Measurements from ENCODE around the gene MTCP1.

The MTCP1 gene, protein sequence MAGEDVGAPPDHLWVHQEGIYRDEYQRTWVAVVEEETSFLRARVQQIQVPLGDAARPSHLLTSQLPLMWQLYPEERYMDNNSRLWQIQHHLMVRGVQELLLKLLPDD

DNA sequence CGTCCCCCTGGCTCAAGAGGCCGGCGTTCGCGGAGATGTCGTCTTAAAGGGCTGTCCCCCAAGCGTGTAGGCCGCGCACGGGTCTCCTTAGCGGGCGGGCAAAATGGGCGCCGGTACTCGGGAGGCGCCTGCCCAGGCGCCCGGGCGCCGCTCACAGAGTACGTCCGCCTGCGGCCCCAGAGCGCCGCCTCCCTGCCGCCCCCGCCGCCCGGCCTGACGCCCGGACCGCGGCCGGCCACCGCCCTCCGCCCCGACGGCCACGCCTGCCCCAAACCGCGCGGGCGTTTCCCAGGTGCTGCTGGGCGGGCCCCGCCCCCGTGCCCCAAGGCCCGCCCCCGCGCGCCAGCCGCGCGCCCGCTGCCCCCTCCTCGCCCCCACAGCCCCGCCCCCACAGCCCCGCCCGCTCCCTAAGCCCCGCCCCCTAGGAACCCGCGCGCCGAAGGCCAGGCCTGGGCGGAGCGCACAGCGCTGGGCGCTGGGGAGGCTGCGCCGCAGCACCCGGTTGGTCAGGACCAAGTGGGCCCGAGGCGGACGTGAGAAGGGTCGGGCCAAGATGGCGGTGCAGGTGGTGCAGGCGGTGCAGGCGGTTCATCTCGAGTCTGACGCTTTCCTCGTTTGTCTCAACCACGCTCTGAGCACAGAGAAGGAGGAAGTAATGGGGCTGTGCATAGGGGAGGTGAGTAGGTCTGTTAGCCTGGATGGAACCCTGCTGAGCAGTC, at the start of gene MTCP1, which contains the start of the genes BRCC3 and CMC4:
Gene MTCP1 (minus strand): TSS at position 162 of the 719 bp plus-strand sequence. CDS start 5,126 bp downstream, outside the sequence.
Gene BRCC3 (plus strand): TSS at position 534 of the 719 bp plus-strand sequence. CDS start 20 bp downstream, at position 554.
Gene CMC4 (minus strand): TSS at position 162 of the 719 bp plus-strand sequence. CDS start 7,113 bp downstream, outside the sequence.
- peak; percentile 95 for ATAC-seq
- Mint-ChIP-seq H3K27ac (peak within 1 kb of the TSS; percentile 94), H3K4me1 (peaks cover 62% of the 10 kb centered on the region), H3K36me3 (ENCODE audit: low read depth) (peaks cover 34% of the 10 kb centered on the region), H3K4me3 (peak within 1 kb of the TSS; percentile 91), H3K27me3 (no peaks in the 10 kb centered on the region), H3K9me3 (no peaks in the 10 kb centered on the region)
- peak; percentile 77 for DNase-seq

DNA sequence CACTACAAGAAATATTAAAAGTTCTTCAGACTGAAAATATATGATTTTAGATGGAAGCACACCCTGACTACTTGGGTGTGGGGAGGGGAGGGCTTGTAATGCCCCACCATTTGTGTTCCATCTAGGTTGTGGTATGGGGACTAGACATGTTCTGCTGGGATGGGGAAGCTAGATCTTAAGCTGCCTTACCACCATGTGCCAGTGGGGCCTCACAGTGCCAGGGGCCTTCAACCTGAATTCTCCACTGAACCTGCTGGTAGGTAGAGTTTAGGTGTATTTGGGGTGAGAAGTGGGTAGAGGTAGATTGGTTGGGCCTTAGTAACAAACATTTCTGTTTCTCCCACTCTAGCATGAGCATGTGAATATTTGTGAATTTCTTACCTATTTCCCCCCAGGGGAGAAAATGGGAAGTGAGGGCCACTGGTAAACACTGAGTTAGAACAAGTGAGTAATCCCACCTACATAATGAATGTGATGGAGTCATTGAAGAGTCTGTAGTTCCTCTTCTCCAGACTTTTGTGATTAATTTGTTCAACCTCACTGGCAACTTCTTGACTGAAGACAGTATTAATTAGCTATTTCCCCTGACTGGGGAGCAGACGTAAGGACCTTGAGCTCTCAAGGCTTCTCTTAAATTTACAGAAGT, 44.4 kb upstream of the MTCP1 start:
- peaks cover 27% of the 10 kb centered on the region for H3K36me3 Mint-ChIP-seq (ENCODE audit: low read depth)
- ATAC-seq, result no peak

DNA sequence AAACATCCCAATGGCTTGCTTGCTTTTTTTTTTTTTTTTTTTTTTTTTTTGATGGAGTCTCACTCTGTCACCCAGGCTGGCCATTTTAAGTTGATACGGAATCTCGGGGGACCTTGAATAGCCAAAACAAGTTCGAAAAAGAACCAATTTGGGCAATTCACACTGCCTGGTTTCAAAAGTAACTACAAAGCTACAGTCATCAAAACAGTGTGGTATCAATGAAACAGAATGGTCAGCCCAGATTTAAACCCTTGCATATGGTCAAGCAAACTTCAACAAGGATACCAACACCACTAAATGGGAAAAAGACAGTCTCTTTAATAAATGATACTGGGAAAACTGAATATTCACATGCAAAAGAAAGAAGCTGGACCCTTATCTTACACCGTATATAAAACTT, 42.2 kb upstream of the MTCP1 start:
- H3K27ac Mint-ChIP-seq, result no peak overlapping the region
- H3K9me3 Mint-ChIP-seq, result no peaks in the 10 kb centered on the region
- H3K27me3 Mint-ChIP-seq, result no peaks in the 10 kb centered on the region
- H3K4me1 Mint-ChIP-seq, result peaks cover 11% of the 10 kb centered on the region
- H3K36me3 Mint-ChIP-seq (ENCODE audit: low read depth), result peaks cover 21% of the 10 kb centered on the region
- DNase-seq (no peak), ATAC-seq (no peak)
- H3K4me3 Mint-ChIP-seq, result no peak overlapping the region

More for the DNA sequence above, 44.4 kb upstream of the MTCP1 start:
- no peak for DNase-seq
- Mint-ChIP-seq H3K27ac (no peak overlapping the region), H3K27me3 (no peaks in the 10 kb centered on the region), H3K4me3 (no peak overlapping the region), H3K9me3 (no peaks in the 10 kb centered on the region), H3K4me1 (no peaks in the 10 kb centered on the region)

DNA sequence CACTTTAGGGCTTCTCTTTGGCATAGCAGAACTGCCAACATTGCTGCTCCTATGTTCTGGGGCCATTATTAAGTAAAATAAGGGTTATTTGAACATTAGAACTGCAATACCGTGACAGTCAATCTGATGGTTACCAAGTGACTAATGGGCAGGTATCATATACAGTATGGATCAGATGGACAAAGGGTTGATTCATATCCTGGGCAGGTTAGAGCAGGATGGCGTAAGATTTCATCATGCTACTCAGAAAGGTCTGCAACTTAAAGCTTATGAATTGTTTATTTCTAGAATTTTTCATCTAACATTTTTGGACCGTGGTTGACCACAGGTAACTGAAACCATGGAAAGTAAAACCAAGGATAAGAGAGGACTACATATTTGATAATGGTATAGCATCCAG, 41.2 kb upstream of the MTCP1 start:
- Mint-ChIP-seq H3K36me3 (ENCODE audit: low read depth) (peaks cover 26% of the 10 kb centered on the region), H3K27ac (no peak overlapping the region), H3K4me3 (no peak overlapping the region), H3K9me3 (no peaks in the 10 kb centered on the region), H3K4me1 (peaks cover 16% of the 10 kb centered on the region), H3K27me3 (no peaks in the 10 kb centered on the region)
- DNase-seq, result no peak
- no peak for ATAC-seq

DNA sequence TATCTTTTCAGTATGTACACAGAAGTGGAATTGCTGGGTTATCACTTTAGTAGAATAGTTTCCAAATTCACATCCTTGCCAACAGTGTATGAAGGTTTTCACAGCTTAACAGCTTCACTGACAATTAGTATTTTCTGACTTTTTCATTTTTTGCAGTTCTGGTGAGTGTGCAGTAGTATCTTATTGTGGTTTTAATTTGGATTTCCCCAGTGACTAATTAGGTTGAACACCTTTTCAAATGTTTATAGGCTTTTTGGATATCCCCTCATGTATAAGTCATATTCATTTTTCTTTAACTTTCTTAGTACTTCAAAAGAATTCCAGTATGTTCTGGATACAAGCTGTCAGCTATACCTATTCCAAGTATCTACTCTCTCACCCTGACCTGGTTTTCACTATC, 37.5 kb upstream of the MTCP1 start:
- no peak overlapping the region for H3K27ac Mint-ChIP-seq
- no peaks in the 10 kb centered on the region for H3K27me3 Mint-ChIP-seq
- peak; percentile 81 for ATAC-seq
- H3K4me3 Mint-ChIP-seq, result no peak overlapping the region
- no peaks in the 10 kb centered on the region for H3K9me3 Mint-ChIP-seq
- H3K36me3 Mint-ChIP-seq (ENCODE audit: low read depth), result peaks cover 31% of the 10 kb centered on the region
- no peak for DNase-seq
- H3K4me1 Mint-ChIP-seq, result peaks cover 16% of the 10 kb centered on the region

DNA sequence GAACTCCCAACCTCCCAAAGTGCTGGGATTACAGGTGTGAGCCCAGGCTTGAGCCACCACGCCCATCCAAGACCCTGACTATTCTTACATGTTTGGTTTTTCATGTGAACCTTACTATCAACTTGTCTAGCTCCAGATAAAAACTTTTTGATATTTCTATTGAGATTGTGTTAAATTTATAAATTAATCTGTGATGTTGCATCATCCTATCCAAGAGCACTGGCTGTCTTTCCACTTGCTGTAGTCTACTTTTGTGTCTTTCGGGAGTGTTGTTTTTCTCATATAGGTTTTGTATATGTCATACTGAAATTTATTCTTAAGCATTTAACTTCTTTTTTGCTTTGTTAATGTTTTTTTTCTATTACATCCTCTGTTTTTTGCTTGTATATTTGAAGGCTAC, 35.0 kb upstream of the MTCP1 start:
- DNase-seq, result no peak
- H3K4me3 Mint-ChIP-seq, result no peak overlapping the region
- H3K27ac Mint-ChIP-seq, result no peak overlapping the region
- H3K27me3 Mint-ChIP-seq, result no peaks in the 10 kb centered on the region
- no peaks in the 10 kb centered on the region for H3K9me3 Mint-ChIP-seq
- peaks cover 16% of the 10 kb centered on the region for H3K4me1 Mint-ChIP-seq
- peaks cover 25% of the 10 kb centered on the region for H3K36me3 Mint-ChIP-seq (ENCODE audit: low read depth)
- ATAC-seq, result no peak

DNA sequence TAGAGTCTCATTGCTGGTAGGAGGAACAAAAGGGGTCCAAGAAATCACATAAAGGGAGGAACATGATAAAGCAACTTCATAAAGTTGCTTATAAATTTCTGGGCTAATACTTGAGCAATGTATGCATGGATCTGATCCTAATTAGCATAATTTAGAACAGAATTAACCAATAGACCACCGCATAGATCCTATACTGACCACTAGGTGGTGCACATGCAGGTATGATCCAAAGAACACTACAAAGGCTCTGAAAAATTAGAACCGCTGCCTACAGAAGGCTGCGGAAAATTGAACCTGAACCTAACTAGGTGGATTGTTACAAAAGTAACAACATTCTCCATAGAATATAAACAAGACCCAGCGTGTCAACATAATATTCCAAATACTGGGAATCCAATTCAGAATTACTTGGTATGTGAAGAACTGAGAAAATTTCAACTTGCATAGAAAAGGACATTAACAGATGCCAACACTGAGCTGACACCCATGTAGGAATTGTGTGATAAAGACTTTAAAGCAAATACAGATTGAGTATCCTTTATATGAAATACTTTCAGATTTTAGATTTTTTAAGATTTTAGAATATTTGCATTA, 23.6 kb upstream of the MTCP1 start:
- DNase-seq (no peak), ATAC-seq (peak; percentile 49)
- Mint-ChIP-seq H3K27me3 (no peaks in the 10 kb centered on the region), H3K9me3 (no peaks in the 10 kb centered on the region), H3K4me3 (no peak overlapping the region), H3K27ac (no peak overlapping the region), H3K4me1 (peaks cover 9% of the 10 kb centered on the region), H3K36me3 (ENCODE audit: low read depth) (peaks cover 31% of the 10 kb centered on the region)

DNA sequence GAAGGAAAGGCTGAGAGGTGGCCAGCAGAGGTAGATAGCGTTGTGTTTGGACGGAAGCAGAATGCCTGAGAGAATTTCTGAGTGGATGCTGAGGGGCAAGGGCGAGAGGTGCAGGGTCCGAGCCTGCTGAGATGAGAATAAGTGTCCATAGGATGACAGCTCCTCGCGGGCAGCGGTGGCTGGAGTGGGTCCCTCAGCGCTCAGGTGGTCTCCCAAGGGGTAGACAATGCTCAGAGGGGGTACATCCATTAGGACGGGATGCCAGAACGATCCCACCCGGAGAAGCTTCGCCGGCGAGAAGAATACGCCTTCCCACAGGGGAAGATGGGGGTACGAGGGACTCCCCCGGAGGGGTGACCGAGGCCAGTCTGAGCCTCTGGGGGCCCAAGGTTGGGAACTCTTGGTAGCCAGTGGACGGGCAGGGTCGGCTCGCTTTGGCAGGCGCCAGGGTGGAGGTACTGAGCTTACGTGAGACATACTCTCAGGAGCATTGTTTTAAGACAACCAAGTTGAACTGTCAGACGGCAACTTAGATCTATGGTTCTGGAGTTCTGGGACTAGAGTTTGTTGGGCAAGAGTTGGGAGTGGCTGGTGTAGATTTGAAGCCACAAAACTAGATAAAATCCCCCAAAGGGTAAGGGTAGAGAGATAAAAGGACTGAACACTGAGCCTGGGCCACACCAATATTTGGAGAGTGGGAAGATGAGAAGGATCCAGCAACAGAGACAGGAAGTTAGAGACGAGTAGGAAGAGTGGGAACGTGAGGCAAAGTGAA, 16.2 kb upstream of the MTCP1 start:
- Mint-ChIP-seq H3K4me1 (peaks cover 3% of the 10 kb centered on the region), H3K9me3 (no peaks in the 10 kb centered on the region), H3K36me3 (ENCODE audit: low read depth) (peaks cover 14% of the 10 kb centered on the region), H3K27ac (no peak overlapping the region), H3K27me3 (no peaks in the 10 kb centered on the region), H3K4me3 (no peak overlapping the region)
- no peak for DNase-seq
- no peak for ATAC-seq

DNA sequence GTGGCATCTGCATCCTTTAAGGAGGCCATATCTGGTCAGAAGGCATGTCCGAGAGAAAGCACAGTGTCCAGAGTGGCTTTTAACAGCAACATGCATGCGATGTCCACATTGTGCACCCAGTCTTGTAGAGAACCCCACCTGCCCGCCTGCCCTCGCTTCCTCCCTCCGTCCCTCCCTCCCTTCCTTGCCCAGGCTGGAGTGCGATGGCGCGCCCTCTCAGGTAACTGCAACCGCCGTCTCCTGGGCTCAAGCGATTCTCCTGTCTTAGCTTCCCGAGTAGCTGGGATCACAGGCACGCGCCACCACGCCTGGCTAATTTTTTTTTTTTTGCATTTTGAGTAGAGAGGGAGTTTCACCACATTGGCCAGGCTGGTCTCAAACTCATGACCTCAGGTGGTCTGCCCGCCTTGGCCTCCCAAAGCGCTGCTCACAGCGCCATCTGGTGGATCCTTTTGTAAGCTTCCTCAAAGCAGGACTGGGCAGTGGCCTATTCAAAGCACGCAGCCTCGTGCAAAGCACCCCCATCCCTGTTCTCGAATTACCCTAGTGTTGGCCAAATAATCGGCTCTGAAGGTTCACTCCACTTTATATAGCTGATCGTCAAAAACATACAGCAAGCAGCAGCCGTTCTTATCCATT, 15.4 kb upstream of the MTCP1 start:
- no peaks in the 10 kb centered on the region for H3K9me3 Mint-ChIP-seq
- DNase-seq, result peak; percentile 42
- no peak for ATAC-seq
- H3K36me3 Mint-ChIP-seq (ENCODE audit: low read depth), result peaks cover 14% of the 10 kb centered on the region
- H3K27ac Mint-ChIP-seq, result no peak overlapping the region
- no peak overlapping the region for H3K4me3 Mint-ChIP-seq
- no peaks in the 10 kb centered on the region for H3K27me3 Mint-ChIP-seq
- H3K4me1 Mint-ChIP-seq, result peaks cover 3% of the 10 kb centered on the region

DNA sequence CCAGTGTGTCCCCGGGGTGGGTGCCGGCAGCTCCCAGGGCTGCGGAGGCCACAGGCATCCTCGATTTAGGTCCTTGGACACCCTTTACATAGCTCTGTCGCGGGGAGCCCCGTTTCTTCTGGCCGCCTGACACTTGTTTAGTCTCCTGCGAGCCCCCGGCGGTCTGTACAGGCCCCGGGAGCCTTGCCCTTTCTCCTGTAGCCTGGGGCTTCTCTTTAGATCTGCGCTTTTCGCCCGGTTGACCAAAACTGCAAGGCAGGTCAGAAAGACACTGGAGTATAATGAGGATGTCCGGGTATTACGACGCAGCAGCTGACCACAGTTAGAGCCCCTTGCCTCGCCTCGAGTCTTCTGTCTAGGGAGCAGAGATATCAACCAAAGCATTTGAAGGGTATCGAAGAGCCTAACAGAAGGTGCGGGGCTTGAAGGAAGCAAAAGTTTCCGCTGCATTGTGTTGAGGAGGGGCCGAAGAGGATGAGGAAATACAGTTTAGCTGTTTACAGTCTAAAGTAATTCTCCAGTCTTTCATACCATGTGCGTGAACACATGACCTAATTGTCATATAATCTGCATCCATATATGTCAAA, 851 bp upstream of the MTCP1 start:
- Mint-ChIP-seq H3K9me3 (no peaks in the 10 kb centered on the region), H3K4me1 (peaks cover 62% of the 10 kb centered on the region), H3K27me3 (no peaks in the 10 kb centered on the region), H3K27ac (peak overlapping the region; percentile 94), H3K4me3 (peak overlapping the region; percentile 91), H3K36me3 (ENCODE audit: low read depth) (peaks cover 34% of the 10 kb centered on the region)
- ATAC-seq (no peak), DNase-seq (no peak)

DNA sequence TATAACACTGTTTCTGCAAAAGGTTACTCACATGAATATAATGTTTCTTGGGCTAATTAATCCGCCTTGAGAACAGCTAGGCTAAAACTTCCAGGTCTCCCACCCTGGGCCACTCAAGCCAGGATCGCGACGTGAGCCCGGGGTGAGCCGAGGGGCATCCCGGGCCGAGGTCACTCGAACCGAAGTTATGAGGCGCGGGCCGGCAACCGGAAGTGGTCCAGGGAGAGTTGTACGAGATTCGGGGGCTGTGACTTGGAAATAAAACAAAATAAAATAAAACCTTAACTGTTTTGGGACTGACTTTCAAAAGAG, 317 bp downstream of the MTCP1 start:
- peak overlapping the region; percentile 90 for H3K4me3 Mint-ChIP-seq
- no peaks in the 10 kb centered on the region for H3K9me3 Mint-ChIP-seq
- H3K4me1 Mint-ChIP-seq, result peaks cover 61% of the 10 kb centered on the region
- DNase-seq, result no peak
- ATAC-seq, result no peak
- peaks cover 30% of the 10 kb centered on the region for H3K36me3 Mint-ChIP-seq (ENCODE audit: low read depth)
- H3K27ac Mint-ChIP-seq, result peak overlapping the region; percentile 79
- H3K27me3 Mint-ChIP-seq, result no peaks in the 10 kb centered on the region

DNA sequence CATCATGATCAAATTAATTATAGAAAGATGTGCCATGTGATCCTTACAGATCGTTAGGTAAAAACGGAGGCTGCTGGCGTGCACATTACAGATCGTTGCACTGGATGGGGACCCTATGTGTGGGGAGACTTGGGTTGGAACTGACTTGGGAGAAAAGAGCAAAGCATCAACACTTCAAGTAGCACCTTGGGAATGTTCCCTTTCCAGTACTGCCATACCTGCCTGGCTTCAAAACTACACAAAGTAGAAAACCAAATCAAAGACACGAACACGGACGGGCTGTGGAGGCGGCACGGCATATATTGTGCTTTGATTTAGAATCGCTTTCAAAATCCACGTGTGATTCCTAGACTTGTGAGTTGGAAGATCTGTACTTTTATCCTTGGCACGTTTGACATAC, 898 bp downstream of the MTCP1 start:
- H3K27ac Mint-ChIP-seq, result peak overlapping the region; percentile 79
- ATAC-seq (no peak), DNase-seq (no peak)
- no peaks in the 10 kb centered on the region for H3K27me3 Mint-ChIP-seq
- peaks cover 24% of the 10 kb centered on the region for H3K36me3 Mint-ChIP-seq (ENCODE audit: low read depth)
- no peaks in the 10 kb centered on the region for H3K9me3 Mint-ChIP-seq
- H3K4me3 Mint-ChIP-seq, result peak overlapping the region; percentile 90
- H3K4me1 Mint-ChIP-seq, result peaks cover 58% of the 10 kb centered on the region

DNA sequence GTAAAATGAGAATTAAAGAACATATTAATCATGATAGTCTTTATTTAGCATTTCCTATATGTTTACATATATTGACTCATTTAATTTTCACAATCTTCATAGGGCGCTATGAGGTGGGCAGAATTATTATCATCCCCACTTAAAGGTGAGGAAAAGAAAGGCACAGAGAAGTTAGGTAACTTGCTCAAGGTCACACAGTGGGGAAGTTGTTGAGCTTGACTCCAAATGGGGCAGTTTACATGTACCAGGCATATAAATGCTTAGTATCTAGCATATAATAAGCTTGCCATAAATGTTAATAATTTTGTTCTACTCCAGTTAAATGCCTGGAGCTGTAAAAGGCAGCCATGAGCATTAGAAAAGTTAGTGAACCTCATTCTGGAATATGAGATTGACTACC, 1.5 kb downstream of the MTCP1 start:
- Mint-ChIP-seq H3K36me3 (ENCODE audit: low read depth) (peaks cover 23% of the 10 kb centered on the region), H3K4me3 (peak overlapping the region; percentile 90), H3K9me3 (no peaks in the 10 kb centered on the region), H3K27ac (peak overlapping the region; percentile 79), H3K4me1 (peaks cover 57% of the 10 kb centered on the region), H3K27me3 (no peaks in the 10 kb centered on the region)
- no peak for DNase-seq
- ATAC-seq, result no peak

Measured in activated naive CD8-positive, alpha-beta T cell treated with anti-CD3 and anti-CD28 coated beads, Interleukin-2, amount 50 U/mL, for 24 hours (primary cell).